ENCODE data around the gene TRPC4AP. TPM values are rescaled to one million over a fixed set of nuclear protein-coding genes. Genes with fewer than 3 reads are reported as not detected.

The TRPC4AP gene
- total and polyA plus RNA-seq, 12 donors: 26.2 to 46.4 (median 38.0) TPM

GRCh38 chr20:35129647-35130069, 37.1 kb upstream of the TRPC4AP start:
- intact Hi-C loops (cut with DNase I): no loop called here
- Histone ChIP-seq H3K4me1 (peaks cover under 1 to 14% (median 7%) of the 10 kb centered on the region in 9 donors), H3K9me3 (no peaks in the 10 kb centered on the region), H3K27me3 (no peaks in the 10 kb centered on the region), H3K36me3 (peaks cover 0 to 100% (median 17%) of the 10 kb centered on the region in 9 donors), H3K4me3 (no peak overlapping the region), H3K27ac (no peak overlapping the region)
- TF ChIP-seq CTCF (IDR thresholded peaks at IDR 0.05): no peak
- ATAC-seq: no peak
- 86 to 87% methylated on average over 2 of the region's 2 CpGs for WGBS, 2 donors
- DNase-seq: no peak

GRCh38 chr20:35125753-35126152, 33.1 kb upstream of the TRPC4AP start:
- Histone ChIP-seq H3K9me3 (no peaks in the 10 kb centered on the region), H3K27me3 (no peaks in the 10 kb centered on the region), H3K27ac (no peak overlapping the region), H3K4me3 (no peak overlapping the region), H3K4me1 (peaks cover 0 to 16% (median 10%) of the 10 kb centered on the region in 9 donors), H3K36me3 (peaks cover 0 to 100% (median 23%) of the 10 kb centered on the region in 9 donors)
- intact Hi-C loops (cut with DNase I): no loop called here
- 56 to 68% methylated on average over 5 of the region's 5 CpGs for whole genome bisulfite sequencing, 2 donors
- DNase-seq (no peak), ATAC-seq (no peak)
- no peak for TF ChIP-seq CTCF (IDR thresholded peaks at IDR 0.05)

- 71 to 83% methylated on average over 5 of the region's 5 CpGs for WGBS, 2 donors
- H3K27me3 ChIP-seq: no peaks in the 10 kb centered on the region
- no peak overlapping the region for H3K4me3 ChIP-seq
- TF ChIP-seq CTCF (IDR thresholded peaks at IDR 0.05): no peak
- H3K36me3 ChIP-seq: peaks cover 0 to 100% (median 28%) of the 10 kb centered on the region in 9 donors
- H3K27ac ChIP-seq: no peak overlapping the region
- no peaks in the 10 kb centered on the region for H3K9me3 ChIP-seq
- DNase-seq (no peak), ATAC-seq (no peak)
- peaks cover 0 to 25% (median 13%) of the 10 kb centered on the region in 9 donors for H3K4me1 ChIP-seq
- intact Hi-C loops (cut with DNase I): no loop called here
Observed at GRCh38 chr20:35122756-35123405, 30.3 kb upstream of the TRPC4AP start.

- Histone ChIP-seq H3K27ac (peak overlapping the region; percentile 27 to 78 (median 65)), H3K27me3 (no peaks in the 10 kb centered on the region), H3K36me3 (peaks cover 0 to 100% (median 29%) of the 10 kb centered on the region in 9 donors), H3K4me3 (no peak overlapping the region), H3K4me1 (peaks cover 0 to 30% (median 13%) of the 10 kb centered on the region in 9 donors), H3K9me3 (no peaks in the 10 kb centered on the region)
- TF ChIP-seq CTCF (IDR thresholded peaks at IDR 0.05): no peak
- intact Hi-C loops (cut with DNase I): no loop called here
- ATAC-seq (peak in 7 of 8 donors; percentile 50 to 85 (median 79)), DNase-seq (peak; percentile 19 to 30)
- WGBS, 2 donors: 56 to 59% methylated on average over 7 of the region's 7 CpGs
Observed at GRCh38 chr20:35121186-35121585, 28.6 kb upstream of the TRPC4AP start.
